Body of pancreas (tissue), 4 donors: ENCODE measurements around the gene SAMD7.

Source experiments
- POLR2A ChIP-seq, 3 donors: fragments of 450-650 bp; IDR thresholded peaks; one replicate each; pipeline ENCODE4 v1.6.1; 2016; ENCODE audit warnings: antibody characterized with exemption in 3 of 3, mild to moderate bottlenecking in 2 of 3
- TF ChIP-seq, protein P1 (sequence below), 7 experiments: fragments of 450-650 bp in 4 of 7; fragments of 200-600 bp in 3 of 7; sonication (generic) in 3 of 7; IDR thresholded peaks; one replicate each; pipeline ENCODE4 v1.5.1; 2016 to 2019; ENCODE audit warnings: antibody characterized with exemption in 7 of 7

DNA sequence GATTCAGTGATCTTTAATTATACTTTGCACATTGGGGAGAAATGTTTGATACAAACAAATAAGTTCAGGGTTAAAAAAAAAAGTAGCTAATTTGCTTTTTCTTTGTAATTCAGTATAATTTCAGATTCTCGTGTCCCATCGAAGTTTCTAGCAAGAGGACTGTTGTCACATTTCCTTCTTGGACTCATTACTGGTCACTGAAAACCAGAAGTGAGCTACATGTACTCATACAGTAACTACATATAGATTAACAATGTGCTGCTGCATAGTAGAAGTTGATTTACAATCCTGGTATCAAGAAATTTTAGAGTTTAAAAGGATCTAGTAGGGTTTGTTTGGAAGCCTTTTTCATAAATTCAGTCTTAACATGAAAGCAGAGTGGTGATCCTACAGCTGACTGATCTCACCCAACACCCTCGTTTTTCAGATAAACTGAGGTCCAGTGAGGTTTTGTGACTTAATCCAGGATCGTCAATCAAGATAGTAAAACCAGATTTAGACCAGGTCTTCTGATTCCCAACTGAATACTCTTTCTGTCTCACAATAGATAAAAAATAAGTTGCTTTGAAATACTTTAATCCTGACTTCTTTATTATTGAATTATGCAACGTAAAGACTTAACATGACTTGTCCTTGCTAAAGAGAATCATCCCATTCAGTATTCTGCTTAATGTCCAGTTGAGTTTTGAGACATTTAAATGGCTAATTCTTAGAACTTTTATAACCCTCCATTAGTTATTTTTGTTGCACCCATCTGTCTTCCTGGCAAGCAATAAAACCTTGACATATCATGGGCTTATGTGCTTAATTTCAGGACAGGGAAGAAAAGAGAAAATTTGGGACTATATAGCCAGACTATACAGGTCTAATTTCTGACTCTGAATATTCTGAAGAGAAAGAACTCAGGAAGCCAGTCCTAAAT lies 58.1 kb downstream of the SAMD7 start:
- TF ChIP-seq, protein P1, sequence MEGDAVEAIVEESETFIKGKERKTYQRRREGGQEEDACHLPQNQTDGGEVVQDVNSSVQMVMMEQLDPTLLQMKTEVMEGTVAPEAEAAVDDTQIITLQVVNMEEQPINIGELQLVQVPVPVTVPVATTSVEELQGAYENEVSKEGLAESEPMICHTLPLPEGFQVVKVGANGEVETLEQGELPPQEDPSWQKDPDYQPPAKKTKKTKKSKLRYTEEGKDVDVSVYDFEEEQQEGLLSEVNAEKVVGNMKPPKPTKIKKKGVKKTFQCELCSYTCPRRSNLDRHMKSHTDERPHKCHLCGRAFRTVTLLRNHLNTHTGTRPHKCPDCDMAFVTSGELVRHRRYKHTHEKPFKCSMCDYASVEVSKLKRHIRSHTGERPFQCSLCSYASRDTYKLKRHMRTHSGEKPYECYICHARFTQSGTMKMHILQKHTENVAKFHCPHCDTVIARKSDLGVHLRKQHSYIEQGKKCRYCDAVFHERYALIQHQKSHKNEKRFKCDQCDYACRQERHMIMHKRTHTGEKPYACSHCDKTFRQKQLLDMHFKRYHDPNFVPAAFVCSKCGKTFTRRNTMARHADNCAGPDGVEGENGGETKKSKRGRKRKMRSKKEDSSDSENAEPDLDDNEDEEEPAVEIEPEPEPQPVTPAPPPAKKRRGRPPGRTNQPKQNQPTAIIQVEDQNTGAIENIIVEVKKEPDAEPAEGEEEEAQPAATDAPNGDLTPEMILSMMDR (IDR thresholded peaks at IDR 0.05): no peak
- TF ChIP-seq POLR2A (IDR thresholded peaks at IDR 0.05): no peak
